GM18909 (cell line): ENCODE data around the gene MACROD2.

Experiments
- ATAC-seq: cut with Tn5 transposase; IDR thresholded peaks from one replicate; pipeline ENCODE4 v1.9.1; 2021; ENCODE audit warnings: mild to moderate bottlenecking; ENCODE audit not compliant: unreplicated experiment, poor library complexity

MACROD2 gene

DNA sequence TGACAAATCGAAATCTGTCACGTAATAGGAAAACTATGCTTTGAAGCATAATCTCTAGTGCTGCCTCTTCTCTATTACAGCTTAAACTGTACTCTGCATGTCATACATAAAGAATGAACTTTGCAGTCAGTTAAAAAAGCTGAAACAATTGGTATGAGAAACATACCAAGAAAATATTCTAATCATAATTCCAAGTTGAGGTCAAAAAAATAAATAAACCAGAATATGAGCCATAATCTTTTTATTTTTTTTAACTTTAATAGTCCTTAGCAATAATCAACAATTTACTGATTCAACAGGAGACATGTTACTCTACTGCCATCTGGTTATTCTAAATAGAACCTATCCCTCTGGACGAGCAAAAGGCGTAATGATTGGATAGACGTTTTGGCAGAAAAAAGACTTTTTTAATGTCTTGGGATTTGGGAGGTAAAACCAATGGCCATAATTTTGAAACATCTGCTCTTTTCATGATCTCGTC, 566.5 kb downstream of the MACROD2 start:
- no peak for ATAC-seq

DNA sequence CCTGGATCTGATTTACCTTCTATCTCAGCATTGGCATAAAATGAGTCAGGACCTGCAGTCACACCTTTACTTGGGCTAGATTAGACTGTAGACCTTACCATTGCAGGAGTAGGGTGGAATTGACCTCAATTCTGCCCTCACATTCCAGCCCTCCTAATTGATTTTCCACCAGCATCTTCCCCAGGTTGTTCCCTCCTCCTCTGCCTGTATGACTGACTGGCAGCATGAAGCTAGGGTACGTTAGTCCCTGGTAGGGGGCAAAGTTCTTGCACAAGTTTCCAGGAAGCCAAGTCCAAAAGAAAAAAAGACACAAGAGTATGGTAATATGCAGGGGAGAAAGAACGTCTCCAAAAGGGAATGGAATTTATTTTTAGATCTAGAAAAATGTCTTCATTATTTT, 567.7 kb downstream of the MACROD2 start:
- ATAC-seq = no peak

DNA sequence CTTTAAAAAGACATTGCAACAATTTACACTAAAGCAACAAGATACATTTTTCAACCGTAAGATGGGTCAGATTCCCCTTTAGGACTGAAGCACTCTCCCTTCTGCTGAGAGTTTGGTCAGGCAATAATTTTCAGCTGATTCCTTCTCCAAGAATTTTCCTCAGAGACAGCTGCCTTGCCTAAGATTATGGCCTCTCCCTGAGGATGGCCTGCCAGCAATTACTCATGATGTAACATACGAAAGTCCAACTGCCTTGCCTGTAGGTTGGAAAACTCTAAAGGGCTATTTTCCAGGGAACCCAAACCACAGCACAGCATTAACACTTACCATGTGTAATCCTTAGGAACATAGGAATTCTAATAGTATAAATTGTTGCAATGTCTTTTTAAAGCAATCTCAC, 571.2 kb downstream of the MACROD2 start:
- no peak for ATAC-seq

DNA sequence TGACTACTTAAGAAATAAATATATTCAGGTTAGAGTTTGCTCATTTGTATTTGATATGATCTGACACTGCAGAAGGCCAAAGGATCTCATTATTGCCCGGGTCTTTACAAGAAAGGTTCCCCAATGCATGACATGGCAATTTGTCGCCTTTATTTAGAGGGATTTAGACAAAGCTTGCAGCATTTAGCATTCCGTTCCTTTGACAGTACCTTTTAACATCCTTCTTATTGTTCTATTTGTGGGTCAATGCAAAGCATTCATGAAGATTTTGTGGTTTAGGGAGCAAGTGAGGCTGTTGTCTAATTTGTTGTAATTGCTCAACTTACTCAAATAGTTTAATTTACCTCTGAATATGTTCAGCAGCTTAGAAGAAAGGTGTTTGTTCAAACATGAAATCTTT, 572.9 kb downstream of the MACROD2 start:
- no peak for ATAC-seq

DNA sequence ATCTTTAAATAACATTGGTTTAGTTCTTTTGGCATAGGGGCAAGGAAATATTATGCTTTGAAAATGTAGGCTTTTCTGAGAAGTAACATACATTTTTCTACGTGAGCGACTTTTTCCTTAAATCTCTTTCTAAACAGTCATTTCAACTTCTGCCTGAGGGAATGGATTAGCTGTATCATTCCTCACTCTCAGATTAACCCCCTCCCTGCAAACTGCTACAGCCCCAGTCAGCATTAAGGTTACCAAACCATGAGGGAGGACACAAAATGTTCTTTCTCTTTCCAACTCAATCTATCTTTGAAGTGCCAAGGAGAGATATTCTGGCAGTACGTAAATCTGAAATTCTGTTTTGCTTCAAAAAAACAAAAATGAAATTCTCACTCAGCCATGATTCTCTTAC, 573.4 kb downstream of the MACROD2 start:
- ATAC-seq = no peak

DNA sequence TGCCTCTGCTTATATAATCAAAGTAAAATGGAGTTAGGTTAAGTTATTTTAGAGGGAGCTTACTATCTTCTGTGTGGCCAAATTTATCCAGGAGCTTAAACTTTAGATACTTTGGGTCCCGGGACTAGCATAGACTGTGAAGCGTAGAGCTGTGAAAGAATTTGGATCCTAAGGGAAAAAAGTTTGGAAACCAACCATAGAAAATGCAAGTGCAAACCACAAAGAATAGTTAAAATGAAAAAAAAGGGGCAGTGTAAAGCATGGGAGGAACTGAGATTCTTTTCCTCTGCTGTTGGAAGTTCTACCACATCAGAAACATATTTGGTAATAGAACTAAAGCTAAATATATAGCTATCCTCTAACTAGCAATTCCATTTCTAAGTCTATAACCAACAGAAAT, 574.3 kb downstream of the MACROD2 start:
- ATAC-seq = no peak

DNA sequence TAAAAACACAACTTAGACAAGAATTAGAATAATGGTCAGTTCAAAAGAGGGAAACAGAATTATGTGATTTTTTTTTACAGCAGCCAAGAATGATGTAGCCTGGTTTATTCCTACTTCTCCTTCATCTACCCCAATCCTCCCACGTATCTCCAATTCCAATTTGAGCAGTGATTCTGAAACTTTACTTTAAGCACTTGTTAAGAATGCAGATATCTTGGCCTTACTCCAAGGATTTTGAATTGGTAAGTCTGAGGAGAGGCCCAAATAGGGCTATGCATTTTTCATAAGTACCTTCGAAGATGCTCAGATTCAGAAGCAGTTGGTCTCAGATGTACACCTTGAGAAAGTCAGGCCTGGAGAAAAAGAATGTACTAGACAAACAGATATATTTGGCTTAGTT, 575.5 kb downstream of the MACROD2 start:
- no peak for ATAC-seq

DNA sequence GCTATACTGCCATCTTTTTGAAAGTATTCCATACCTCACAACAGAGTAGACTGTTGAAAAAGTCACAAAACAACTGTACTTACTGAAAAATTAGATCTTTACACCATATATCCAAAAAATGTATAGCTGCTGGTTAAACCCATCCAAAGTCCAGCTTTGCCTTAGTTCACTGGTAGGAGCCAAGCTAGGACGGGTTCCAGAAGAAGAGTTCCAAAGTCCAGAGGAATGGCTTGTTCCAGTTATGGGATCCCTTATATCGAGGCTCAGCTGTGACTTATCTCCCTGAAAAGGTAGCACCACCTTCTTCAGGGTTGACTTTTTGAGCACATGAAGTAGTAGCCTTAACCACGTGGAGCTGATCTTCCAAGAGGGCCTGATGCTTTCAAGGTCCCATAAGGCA, 578.4 kb downstream of the MACROD2 start:
- ATAC-seq = no peak

DNA sequence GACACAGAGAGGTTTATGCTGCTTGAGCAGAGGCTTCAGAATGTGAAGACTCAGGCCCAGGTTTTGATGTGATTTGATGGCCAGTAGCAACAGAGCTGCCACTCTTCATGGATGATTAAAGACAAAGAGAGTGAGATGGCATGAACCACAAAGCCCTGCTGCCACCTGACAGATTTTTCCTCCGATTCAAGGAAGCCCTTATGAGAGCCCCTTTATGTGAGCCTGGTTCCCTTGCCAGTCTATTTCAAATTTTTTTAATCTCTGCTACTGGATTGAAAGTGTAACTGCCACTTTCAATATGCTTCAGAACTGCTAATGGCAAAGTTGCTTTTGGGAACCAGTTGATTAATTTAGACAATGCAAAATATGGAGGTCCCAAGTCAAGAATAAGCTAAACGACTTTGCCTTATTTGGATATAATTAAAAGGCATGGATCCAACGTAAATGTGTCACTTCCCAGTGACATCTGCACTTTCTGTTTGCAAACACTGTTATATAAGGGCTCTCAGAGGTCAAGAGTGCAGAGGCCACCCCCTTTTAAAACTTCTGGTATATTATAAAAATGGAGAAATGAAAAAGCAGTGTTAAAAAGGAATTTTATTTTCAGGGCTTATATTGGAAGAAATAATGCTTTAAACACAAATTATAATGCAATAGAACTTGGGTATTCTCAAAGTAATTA, 581.0 kb downstream of the MACROD2 start:
- no peak for ATAC-seq

DNA sequence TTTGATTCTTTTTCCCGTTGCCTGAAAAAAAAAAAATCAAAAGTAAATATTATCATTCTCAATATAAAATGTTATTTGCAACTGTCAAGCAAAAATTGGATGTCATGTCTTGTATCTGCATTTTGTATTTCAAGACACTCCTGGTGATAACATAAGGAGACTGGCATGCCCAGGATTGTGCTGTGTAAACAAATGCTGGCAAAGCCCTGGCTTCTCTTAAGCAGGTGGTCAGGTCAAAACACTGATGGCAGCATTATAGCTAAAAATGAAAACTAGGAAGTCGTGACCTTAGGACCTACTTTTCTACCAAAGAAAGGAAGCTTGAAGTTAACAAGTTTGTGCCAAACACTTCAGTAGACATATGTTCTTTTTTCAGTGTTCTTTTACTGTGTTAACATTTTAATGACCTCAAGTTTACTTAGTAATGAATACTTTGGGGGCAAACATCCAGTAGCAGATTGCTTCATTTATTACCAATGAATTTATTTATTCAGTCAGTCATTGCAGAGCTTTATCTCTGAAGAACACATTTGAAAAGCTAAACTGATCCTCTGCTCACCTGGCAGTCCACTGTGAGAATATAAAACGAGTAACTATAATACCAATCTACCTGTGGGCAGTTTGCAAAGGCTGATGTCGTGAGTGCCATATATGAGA, 585.2 kb downstream of the MACROD2 start:
- ATAC-seq = no peak

DNA sequence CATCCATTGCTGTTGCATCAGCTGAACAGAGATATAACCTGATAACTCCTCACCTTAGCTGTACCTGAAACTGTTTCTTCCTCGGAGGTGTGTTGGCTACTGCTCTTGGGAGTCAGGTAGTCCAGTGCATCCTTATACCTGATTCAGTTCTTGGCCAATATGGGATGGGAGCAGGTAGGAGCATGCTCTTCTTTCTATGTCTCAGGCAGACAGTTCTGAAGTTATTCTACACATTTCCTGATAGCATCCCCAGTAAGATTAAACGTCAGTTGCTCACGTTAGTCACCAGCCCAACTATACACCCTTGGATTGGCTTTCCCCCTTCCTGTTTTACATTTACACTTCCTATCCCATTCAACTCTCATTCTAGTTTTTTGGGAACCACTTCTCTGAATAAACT, 586.4 kb downstream of the MACROD2 start:
- ATAC-seq = no peak

DNA sequence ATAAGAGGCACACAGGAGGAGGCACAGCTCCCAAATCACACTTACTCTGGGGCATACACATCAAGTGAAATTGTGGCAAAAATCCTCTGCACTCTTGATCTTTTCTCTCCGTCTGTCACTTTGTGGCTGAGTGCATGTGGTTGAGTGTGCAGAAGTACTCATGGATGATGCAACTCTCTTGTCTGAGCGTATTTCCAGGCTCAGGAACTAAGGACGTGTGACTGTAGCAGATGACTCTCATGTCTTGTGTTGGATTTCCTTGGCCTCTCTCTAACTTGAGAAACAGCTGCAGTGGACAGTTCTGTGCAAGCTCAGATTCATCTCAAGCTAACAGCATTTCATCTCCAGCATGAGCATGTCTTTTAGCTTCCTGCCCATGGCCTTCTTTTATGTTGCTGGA, 587.5 kb downstream of the MACROD2 start:
- no peak for ATAC-seq

DNA sequence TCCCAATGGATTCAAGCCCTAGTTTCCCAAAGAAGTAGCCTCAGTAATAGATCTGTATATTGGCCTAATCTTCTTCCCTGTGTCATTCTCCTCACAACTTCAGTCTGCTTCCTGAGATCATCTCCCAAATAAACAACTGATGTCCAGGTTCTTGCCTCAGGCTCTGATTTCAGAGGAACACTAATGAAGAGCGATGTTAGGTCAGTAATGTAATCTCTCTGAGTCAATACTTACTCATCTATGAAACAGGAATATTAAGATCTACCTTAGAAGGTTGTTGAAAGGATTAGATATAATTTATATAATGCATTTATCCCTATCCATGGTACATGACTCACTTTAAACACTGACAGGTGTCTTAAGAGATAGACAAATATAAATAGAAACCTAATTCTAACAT, 588.1 kb downstream of the MACROD2 start:
- ATAC-seq = no peak

DNA sequence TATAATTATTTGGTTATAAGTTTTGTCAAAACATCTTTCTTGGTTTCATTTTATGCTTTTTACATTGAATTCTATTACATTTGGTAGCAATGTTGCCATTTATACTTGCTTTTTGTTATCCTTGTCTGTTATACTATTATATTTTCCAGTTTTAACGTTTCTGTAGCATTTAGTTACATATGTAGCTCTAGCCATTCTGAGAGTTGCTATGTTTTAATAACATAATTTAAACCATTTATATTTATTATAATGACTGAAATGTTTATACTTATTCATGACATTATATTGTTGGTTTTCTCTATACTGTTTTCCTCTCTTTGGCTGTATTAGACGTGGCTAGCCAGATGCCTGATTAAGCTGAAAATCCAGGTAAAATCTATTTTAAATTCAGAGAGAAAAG, 594.1 kb downstream of the MACROD2 start:
- ATAC-seq = no peak

DNA sequence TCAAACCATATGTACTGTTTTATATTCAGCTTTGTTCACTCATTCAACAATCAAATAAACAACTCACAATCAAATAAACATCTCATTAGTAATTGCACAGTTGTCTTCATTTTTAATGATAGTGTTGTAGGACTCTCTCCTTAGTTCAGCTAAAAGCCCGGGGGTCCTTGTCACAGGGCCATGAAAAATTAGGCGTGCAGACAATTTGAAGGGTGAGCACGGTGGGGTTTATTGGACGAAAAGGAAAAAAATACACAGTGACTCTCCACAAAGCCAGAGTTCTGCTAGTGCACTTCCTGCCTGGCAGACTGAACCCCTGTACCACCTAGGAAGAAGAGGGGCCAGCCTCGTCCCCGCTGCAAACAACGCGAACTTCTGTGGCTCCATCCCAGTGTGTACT, 599.7 kb downstream of the MACROD2 start:
- no peak for ATAC-seq

DNA sequence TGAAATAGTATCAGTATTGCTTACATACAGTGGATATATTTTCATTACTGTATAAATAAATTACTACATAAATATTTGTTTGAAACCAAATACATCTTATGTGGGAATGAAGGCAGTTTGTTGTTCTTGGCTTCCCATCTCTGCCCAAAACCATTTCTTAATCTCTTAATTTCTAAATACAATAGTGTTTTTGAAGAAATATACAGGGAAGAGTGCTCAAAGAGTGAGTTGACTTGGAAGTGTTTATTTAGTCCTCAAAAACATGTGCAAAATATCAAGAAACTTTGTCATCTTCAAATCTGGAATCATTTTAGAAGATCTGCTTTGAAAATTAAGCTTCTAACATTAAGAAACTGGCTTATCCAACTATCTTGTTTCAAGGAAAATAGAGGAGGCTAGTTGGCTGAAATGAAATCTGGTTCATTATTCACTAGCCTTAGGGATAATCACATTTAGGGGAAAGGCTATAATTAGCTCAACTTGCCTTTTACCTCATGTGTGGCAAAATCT, 601.9 kb downstream of the MACROD2 start:
- no peak for ATAC-seq

DNA sequence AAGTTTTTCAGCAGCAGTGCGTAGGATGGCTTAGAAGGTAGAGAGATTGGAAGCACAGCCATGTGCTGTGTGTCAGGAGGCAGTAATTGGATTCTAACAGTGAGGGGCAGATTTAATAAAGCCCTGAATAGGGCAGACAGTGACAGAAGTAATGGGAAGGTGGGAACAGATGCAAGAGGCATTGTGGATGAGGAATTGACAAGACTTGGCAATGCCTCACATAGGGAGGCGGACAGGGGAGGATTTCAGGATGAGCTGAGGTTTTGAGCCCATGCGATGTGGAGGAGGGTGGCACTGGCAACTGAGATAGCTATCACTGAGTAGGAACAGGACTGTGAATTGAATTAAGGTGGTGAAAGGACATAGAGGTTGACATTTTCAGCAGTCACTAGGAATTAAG, 604.3 kb downstream of the MACROD2 start:
- no peak for ATAC-seq

DNA sequence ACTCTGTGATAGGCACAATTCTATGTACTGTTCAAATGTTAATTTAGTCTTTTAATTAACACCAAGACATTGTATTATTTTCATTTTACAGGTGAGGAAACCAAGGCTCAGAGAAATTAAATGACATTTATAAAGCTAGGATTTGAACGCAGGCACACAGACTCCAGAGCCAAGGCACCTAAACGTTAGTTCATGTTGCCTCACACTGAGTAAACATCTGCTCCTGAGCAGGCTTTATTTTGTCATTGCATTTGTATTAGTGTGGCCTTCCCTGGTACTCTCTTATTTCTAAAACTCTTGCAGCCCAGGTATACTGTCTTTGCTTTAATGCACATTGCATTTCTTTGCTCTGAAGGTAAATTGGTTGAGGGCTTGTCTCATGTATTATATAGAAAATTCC, 605.2 kb downstream of the MACROD2 start:
- no peak for ATAC-seq

DNA sequence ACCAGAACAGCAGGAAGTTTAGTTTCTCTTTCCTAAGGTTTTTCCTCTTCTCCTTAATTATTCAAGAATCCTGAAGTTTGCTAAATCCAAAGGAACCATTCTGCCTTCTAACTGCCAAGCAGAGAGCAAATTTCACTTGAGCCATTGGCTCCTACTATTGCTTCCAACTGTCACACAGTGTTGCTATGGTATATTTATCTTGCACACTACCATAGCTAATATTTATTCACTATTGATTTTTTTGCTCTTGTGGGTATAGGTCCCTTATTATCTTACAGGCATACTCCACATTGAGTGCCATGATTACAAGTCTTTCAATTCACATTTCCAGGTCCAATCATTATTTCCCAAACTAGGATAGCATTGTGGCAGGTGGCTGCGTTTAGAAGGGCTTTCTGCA, 608.8 kb downstream of the MACROD2 start:
- no peak for ATAC-seq

DNA sequence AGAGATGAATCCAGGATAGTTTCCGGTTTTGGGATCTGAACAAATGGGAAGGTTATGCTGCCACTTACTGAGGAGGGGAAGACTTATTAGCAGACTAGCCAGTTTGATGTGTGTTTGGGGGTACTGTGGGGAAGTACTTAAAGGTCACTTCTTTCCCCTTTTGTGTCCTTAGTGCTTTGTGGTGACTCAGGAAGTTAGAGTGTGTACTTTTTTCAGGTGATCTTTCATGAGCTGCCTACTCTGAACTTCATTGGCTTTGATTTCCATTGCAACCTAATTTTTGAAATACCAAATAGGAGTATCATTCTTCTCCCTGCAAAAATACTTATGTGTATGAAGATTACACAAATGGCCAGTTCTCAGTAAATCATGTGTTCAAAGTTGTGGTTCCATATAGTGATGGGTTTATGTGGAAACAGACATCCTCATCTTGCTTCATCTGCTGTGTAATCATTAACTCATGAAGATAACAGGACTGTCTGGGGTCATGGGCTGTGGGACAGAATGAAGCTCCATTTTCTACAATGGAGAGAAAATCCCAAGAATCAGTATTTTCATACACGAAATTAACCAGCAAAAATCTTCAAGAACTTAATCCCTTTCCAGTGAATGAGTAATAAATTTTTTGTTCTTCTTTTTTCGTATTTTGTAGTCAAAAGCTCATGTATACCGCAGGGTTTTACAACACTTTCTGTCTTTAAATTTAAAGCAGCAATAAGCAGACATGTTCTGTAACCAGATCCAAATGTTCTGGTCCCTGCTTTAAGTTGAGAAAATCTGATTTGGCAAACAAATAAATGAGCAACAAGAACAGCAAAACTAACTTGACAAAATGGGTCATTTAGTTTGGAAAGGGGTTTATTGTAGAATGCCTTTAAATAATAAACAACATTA, 614.3 kb downstream of the MACROD2 start:
- ATAC-seq = no peak

DNA sequence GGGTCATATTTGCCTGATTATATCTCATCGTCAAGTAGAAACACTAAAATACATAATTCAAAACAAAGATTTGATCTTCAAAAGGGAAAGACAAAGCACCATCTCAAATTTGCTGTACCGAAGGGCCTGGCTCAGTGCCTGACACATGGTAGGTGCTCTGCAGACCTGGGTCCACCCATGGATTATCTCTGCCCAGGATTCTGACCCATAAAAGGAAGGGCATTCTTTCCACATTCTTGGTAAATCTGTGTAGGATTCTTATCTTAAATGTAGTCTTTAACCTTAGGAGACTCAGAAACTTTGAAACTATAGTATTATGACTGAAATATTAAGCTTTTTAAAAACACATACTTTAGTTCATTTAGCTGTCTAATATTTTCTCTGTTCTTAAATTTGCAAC, 616.2 kb downstream of the MACROD2 start:
- ATAC-seq = no peak
